Measurements from ENCODE around the gene RNF10.
"Not testable (repeated sequence)": the region's sequence is repeated elsewhere in the genome, so short reads cannot be mapped to it uniquely, and the experiment has no call there.

The RNF10 gene

DNA sequence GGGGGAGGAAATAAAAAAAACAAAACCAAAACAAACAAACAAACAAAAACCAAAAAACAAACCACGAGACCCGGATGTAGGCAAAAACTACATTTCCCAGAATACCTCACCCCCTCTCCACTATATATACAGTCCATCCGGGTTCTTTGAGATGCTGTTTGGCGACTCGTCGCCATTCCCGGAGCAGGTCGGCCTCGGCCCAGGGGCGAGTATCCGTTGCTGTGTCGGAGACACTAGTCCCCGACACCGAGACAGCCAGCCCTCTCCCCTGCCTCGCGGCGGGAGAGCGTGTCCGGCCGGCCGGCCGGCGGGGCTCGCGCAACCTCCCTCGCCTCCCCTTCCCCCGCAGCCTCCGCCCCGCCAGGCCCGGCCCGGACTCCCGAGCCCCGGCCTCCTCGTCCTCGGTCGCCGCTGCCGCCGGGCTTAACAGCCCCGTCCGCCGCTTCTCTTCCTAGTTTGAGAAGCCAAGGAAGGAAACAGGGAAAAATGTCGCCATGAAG, at the start of gene RNF10:
TSS of gene RNF10 (plus strand) at position 154 of the 500 bp plus-strand sequence. CDS start 456 bp downstream, outside the sequence.
- peak within 1 kb of the TSS; percentile 53 for H3K27ac ChIP-seq (ENCODE audit: low read depth, low read length)
- H3K27me3 ChIP-seq (ENCODE audit: insufficient read depth, low read length), result no peaks in the 10 kb centered on the region
- peaks cover 43% of the 10 kb centered on the region for H3K4me1 ChIP-seq (ENCODE audit: control insufficient read depth, insufficient read depth, low read length, unreplicated experiment)
- peak within 1 kb of the TSS; percentile 63 for H2AFZ ChIP-seq (ENCODE audit: low read length, unreplicated experiment)
- H3K4me3 ChIP-seq (ENCODE audit: low read depth, low read length), result peak within 1 kb of the TSS; percentile 87
- H3K79me2 ChIP-seq (ENCODE audit: control insufficient read depth, insufficient read depth, low read length, unreplicated experiment), result peaks cover 51% of the 10 kb centered on the region
- H3K36me3 ChIP-seq (ENCODE audit: insufficient read depth, low read length), result peaks cover 18% of the 10 kb centered on the region; the same call in 1 of the 2 replicates

DNA sequence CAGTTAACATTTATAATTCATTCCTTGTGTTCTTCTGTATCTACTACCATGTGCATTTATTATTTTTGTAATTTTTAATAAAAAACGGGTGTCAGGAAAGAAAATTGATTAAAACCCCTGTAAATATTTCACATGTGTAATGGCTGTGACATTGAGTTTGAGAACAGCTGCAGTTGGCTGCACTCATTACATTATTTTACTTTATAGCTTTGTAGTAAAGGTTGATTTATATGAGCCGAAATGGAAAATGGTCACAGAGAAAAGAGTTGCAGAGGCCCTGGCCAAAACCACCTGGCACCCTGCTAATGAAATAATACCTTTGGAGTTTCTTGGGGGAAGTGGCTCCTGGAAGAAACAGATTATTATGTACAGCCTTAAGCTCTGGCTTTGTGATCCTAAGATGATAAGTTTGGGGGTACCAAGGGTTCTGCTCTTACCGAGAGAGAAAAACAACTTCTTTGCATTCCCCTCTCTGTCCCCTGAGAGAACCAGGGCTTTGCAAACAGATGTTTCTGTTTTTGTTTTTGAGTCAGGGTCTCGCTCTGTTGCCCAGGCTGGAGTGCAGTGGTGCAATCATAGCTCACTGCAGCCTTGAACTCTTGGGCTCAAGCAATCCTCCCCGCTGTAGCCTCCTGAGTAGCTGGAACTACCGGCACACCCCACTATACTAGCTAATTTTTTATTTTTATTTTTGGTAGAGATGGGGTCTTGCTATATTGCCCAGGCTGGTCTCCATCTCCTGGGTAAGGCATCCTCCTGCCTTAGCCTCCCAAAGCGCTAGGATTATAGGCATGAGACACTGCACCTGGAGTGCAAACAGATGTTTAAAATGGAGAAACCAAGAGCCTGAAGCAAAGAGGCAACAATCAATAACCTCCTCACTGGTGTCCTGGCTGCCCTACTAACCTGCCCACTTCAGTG, 47.9 kb upstream of the RNF10 start:
- H3K4me3 ChIP-seq (ENCODE audit: low read depth, low read length), result no peak overlapping the region
- H3K27me3 ChIP-seq (ENCODE audit: insufficient read depth, low read length), result no peaks in the 10 kb centered on the region
- no peaks in the 10 kb centered on the region for H3K79me2 ChIP-seq (ENCODE audit: control insufficient read depth, insufficient read depth, low read length, unreplicated experiment)
- no peak overlapping the region for H3K27ac ChIP-seq (ENCODE audit: low read depth, low read length)
- H2AFZ ChIP-seq (ENCODE audit: low read length, unreplicated experiment), result no peak overlapping the region
- H3K4me1 ChIP-seq (ENCODE audit: control insufficient read depth, insufficient read depth, low read length, unreplicated experiment), result no peaks in the 10 kb centered on the region
- no peaks in the 10 kb centered on the region; the same call in 1 of the 2 replicates for H3K36me3 ChIP-seq (ENCODE audit: insufficient read depth, low read length)

DNA sequence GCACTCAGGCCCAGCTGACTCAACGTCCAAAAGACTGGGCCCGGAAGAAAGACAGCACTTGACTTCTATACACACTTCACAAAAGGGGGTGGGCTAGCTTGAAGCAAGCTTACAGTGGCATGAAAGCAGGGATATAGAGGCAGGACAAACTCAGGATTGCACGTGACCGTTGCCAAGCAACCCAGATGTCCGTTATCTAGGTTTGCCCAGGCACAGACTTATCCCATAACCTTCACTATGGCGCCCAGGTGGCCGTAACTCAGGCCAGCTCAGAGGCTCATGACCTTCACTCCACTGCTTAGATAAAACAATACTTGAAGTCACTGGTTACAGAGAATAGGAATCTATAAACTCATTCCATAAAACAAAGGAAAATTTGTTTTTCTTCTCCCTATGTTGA, 46.6 kb upstream of the RNF10 start:
- H3K4me3 ChIP-seq (ENCODE audit: low read depth, low read length); H3K27me3 ChIP-seq (ENCODE audit: insufficient read depth, low read length); H3K36me3 ChIP-seq (ENCODE audit: insufficient read depth, low read length); H3K27ac ChIP-seq (ENCODE audit: low read depth, low read length); H3K79me2 ChIP-seq (ENCODE audit: control insufficient read depth, insufficient read depth, low read length, unreplicated experiment); H2AFZ ChIP-seq (ENCODE audit: low read length, unreplicated experiment); H3K4me1 ChIP-seq (ENCODE audit: control insufficient read depth, insufficient read depth, low read length, unreplicated experiment): not testable (repeated sequence)

DNA sequence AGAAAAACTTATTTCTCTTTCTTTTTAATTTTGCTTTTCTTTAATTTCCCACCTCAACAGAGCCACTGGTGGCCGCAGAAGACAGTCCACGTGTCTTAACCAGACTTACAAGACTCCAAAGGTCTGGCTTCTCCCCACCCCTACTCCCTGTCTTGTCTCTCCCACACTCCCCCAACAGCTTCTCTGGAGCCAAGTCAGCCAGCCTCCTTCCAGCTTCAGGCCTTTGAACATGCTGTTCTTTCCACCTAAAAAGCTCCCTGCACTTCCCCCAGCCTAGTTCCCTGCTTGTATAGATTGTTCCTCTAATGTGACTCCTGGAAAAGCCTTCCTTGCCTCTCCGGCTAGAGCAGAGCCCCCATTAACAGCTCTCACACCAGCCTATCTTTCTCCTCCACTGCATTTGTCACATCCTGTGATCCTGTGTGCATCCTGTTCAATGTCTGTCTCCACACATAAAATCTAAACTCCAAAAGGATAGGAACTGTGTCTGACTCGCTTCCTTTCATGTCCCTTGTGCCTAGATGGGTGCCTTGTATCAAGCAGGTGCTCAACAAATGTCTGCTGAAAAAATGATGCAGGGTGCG, 46.0 kb upstream of the RNF10 start:
- Histone ChIP-seq H3K79me2 (ENCODE audit: control insufficient read depth, insufficient read depth, low read length, unreplicated experiment) (no peaks in the 10 kb centered on the region), H3K36me3 (ENCODE audit: insufficient read depth, low read length) (no peaks in the 10 kb centered on the region; the same call in 1 of the 2 replicates), H2AFZ (ENCODE audit: low read length, unreplicated experiment) (no peak overlapping the region), H3K27ac (ENCODE audit: low read depth, low read length) (no peak overlapping the region), H3K4me3 (ENCODE audit: low read depth, low read length) (no peak overlapping the region), H3K4me1 (ENCODE audit: control insufficient read depth, insufficient read depth, low read length, unreplicated experiment) (no peaks in the 10 kb centered on the region), H3K27me3 (ENCODE audit: insufficient read depth, low read length) (no peaks in the 10 kb centered on the region)

DNA sequence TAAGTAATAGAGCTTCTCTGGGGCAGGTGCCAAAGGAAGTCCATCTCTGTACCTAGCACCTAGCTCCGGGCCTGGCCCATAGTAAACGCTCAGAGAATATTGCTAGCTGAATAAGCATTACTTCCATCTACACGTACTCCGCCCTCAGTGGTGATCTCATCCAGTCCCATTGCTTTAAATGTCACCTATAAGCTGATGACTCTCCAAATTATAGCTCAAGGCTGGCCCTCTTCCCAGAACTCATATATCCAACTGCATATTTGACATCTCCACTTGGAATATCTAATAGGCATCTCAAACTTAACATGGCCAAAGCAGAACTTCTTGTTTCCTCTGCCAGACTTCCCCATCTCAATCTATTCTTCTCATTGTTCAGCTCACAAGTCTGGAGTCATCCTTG, 45.1 kb upstream of the RNF10 start:
- no peak overlapping the region for H3K4me3 ChIP-seq (ENCODE audit: low read depth, low read length)
- H3K27me3 ChIP-seq (ENCODE audit: insufficient read depth, low read length), result no peaks in the 10 kb centered on the region
- H3K4me1 ChIP-seq (ENCODE audit: control insufficient read depth, insufficient read depth, low read length, unreplicated experiment), result no peaks in the 10 kb centered on the region
- H2AFZ ChIP-seq (ENCODE audit: low read length, unreplicated experiment), result no peak overlapping the region
- no peaks in the 10 kb centered on the region for H3K79me2 ChIP-seq (ENCODE audit: control insufficient read depth, insufficient read depth, low read length, unreplicated experiment)
- H3K36me3 ChIP-seq (ENCODE audit: insufficient read depth, low read length), result no peaks in the 10 kb centered on the region; the same call in 1 of the 2 replicates
- H3K27ac ChIP-seq (ENCODE audit: low read depth, low read length), result no peak overlapping the region

DNA sequence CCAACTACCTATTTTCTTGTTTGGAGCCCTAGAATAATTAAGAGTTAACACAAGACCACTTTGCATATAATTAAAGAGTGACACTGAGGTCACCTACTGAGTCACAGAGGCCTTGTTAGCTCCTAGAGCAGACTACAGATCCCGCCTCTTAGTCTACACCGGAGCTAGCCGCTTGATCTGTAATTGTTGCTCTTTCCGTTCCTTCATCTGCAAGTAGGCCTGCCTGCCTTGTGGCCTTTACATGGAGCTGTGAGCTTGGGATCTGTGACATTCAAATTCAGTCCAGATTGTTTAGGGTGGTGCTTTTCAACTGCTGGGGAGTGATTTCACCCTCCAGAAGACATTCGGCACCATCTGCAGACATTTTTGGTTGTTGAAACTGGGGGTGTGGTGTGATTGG, 43.8 kb upstream of the RNF10 start:
- Histone ChIP-seq H3K4me1 (ENCODE audit: control insufficient read depth, insufficient read depth, low read length, unreplicated experiment) (peaks cover 8% of the 10 kb centered on the region), H3K27me3 (ENCODE audit: insufficient read depth, low read length) (no peaks in the 10 kb centered on the region), H3K79me2 (ENCODE audit: control insufficient read depth, insufficient read depth, low read length, unreplicated experiment) (peaks cover 4% of the 10 kb centered on the region), H3K4me3 (ENCODE audit: low read depth, low read length) (no peak overlapping the region), H3K27ac (ENCODE audit: low read depth, low read length) (no peak overlapping the region), H3K36me3 (ENCODE audit: insufficient read depth, low read length) (no peaks in the 10 kb centered on the region; the same call in 1 of the 2 replicates), H2AFZ (ENCODE audit: low read length, unreplicated experiment) (no peak overlapping the region)

DNA sequence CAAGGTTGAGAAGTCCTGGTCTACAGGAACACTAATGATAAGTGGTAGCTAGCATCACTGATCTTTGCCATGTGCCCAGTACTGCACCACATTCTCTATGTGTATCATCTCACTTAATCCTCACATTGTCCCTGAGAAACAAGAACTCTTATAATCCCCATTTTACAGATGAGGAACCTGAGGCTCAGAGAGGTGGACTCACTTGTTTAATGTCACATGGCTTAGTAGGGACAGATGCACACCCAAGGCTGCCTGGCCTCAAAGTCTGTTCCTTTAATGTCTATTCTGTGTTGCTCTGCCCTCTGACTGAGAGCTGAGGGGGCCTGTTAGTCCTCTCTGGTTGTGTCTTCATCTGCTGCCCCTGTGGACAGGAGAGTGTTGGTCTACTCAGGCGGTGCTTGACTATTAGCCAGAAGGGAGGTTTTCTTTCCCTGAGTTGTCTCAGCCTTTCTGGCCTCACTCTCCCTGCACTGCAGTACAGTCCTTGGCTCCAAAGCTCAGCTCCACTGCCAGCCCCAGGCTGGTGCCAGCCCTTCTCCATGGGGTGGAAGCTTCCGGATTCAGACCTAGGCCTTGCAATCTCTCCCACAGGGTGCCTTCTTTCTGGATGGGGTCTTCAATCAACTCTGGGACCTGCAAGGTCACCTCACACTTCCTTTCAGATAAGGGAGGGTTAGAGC, 43.2 kb upstream of the RNF10 start:
- no peak overlapping the region for H3K27ac ChIP-seq (ENCODE audit: low read depth, low read length)
- H3K27me3 ChIP-seq (ENCODE audit: insufficient read depth, low read length), result no peaks in the 10 kb centered on the region
- H3K4me3 ChIP-seq (ENCODE audit: low read depth, low read length), result no peak overlapping the region
- peaks cover 9% of the 10 kb centered on the region for H3K4me1 ChIP-seq (ENCODE audit: control insufficient read depth, insufficient read depth, low read length, unreplicated experiment)
- H3K36me3 ChIP-seq (ENCODE audit: insufficient read depth, low read length), result no peaks in the 10 kb centered on the region; the same call in 1 of the 2 replicates
- no peak overlapping the region for H2AFZ ChIP-seq (ENCODE audit: low read length, unreplicated experiment)
- H3K79me2 ChIP-seq (ENCODE audit: control insufficient read depth, insufficient read depth, low read length, unreplicated experiment), result peaks cover 6% of the 10 kb centered on the region

DNA sequence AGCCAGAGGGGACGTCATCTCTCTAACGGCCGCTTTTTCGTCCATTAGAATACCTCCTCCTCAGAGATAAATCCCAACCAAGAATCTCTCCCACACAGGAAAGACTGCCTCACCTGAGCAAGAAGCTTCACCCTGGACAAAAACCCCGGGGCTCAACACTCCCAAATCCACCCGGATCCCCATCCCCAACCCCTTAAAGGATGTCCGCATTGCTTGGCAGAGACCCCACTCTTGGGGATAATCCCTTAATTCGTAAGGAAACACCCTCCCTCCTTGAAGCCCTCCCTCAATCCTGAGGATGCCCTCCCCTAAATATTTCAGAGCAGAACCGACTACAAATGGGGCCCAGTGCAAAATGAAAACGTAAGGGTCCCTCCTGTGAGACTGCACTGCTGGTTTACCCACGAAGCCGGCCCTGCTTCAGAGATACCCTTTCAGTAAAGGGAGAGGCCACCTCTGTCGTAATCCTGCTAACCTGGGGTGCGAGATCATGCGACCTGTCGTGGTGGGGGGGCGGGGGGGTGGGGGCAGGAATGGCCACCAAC, 38.9 kb upstream of the RNF10 start:
- Histone ChIP-seq H2AFZ (ENCODE audit: low read length, unreplicated experiment) (peak overlapping the region; percentile 88), H3K36me3 (ENCODE audit: insufficient read depth, low read length) (peaks cover 12% of the 10 kb centered on the region), H3K27ac (ENCODE audit: low read depth, low read length) (no peak overlapping the region), H3K79me2 (ENCODE audit: control insufficient read depth, insufficient read depth, low read length, unreplicated experiment) (peaks cover 37% of the 10 kb centered on the region), H3K27me3 (ENCODE audit: insufficient read depth, low read length) (no peaks in the 10 kb centered on the region), H3K4me3 (ENCODE audit: low read depth, low read length) (peak overlapping the region; percentile 82), H3K4me1 (ENCODE audit: control insufficient read depth, insufficient read depth, low read length, unreplicated experiment) (peaks cover 24% of the 10 kb centered on the region)

DNA sequence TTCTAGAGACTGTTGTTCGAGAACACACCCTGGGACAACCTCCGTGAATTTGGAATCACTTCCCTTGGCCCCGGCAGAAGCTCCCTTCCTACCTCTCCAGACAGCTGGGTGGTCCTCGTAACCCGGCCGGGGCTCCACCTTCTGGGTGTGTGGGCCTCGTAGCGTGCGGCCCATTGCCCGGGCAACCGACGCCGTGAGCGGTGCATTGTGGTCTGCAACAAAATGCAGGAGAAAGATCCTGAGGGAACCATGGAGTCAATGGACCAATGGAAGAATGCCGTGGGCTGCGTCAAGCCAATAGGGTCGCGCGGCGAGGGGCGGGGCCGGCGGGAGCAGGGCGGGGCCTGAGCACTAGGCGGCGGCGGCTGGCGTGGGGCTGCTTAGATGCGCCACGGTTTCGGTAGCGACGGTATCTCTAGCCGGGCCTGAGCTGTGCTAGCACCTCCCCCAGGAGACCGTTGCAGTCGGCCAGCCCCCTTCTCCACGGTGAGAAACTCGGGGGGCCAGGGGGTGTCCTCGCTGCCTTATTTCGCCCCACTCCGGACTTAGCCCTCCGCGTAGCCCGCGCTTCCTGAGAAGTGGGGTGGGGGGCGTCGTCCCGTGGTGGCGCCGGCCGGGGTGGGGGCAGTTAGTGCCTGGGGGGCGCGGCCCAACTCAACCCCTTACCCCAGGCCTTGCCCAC, 38.3 kb upstream of the RNF10 start, which contains the start of gene DYNLL1:
TSS of gene DYNLL1 (plus strand) at position 383 of the 682 bp plus-strand sequence. CDS start 309 bp downstream, outside the sequence.
- Histone ChIP-seq H3K4me1 (ENCODE audit: control insufficient read depth, insufficient read depth, low read length, unreplicated experiment) (peaks cover 24% of the 10 kb centered on the region), H3K27me3 (ENCODE audit: insufficient read depth, low read length) (no peaks in the 10 kb centered on the region)

More for the DNA sequence above, 38.3 kb upstream of the RNF10 start, which contains the start of gene DYNLL1:
- Histone ChIP-seq H2AFZ (ENCODE audit: low read length, unreplicated experiment) (peak within 1 kb of the TSS; percentile 88), H3K79me2 (ENCODE audit: control insufficient read depth, insufficient read depth, low read length, unreplicated experiment) (peaks cover 37% of the 10 kb centered on the region), H3K27ac (ENCODE audit: low read depth, low read length) (peak within 1 kb of the TSS; percentile 12; the same call in 1 of the 2 replicates), H3K4me3 (ENCODE audit: low read depth, low read length) (peak within 1 kb of the TSS; percentile 82), H3K36me3 (ENCODE audit: insufficient read depth, low read length) (peaks cover 12% of the 10 kb centered on the region)
